HG03159 (cell line): ENCODE results near the gene CCDC80.
"Not testable (repeated sequence)": the region's sequence is repeated elsewhere in the genome, so short reads cannot be mapped to it uniquely, and the experiment has no call there.

Experiments
- ATAC-seq: cut with Tn5 transposase; IDR thresholded peaks from one replicate; pipeline ENCODE4 v1.9.1; 2021; ENCODE audit warnings: mild to moderate bottlenecking, moderate library complexity; ENCODE audit not compliant: unreplicated experiment

Gene CCDC80

DNA sequence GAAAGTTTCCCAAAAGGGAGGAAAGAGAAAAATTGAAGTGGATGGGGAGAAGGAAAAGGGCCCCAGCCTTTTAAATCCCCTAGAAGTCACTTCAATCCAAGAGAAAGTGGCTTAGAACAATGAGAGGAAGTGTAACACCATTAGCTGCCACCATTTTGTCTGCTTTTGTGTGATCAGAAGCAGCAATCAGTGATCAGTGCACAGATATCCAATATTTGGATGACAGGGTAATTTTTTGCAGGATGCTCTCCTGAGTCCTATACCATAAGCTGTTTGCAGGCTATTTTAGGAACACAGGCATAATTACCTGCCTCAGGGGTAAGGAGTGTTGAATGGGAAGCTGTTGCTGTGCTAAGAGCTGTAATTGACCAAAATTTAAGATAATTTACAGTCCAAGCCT is 47.7 kb downstream of the CCDC80 start:
- no peak for ATAC-seq

DNA sequence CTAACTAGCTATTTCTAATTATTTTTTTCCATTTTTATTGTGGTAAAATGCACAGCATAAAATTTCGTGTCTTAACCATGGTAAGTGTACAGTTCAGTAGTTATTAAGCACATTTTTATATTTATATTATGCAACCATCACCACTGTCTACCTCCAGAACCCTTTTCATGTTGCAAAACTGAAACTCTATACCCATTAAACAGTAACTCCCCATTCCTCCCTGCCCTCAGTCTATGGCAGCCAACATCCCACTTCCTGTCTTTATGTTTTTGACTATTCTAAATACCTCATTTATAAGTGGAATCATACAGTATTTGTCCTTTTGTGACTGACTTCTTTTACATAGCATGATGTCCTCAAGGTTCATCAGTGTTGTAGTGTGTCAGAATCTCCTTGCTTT is 53.6 kb downstream of the CCDC80 start:
- ATAC-seq = no peak

DNA sequence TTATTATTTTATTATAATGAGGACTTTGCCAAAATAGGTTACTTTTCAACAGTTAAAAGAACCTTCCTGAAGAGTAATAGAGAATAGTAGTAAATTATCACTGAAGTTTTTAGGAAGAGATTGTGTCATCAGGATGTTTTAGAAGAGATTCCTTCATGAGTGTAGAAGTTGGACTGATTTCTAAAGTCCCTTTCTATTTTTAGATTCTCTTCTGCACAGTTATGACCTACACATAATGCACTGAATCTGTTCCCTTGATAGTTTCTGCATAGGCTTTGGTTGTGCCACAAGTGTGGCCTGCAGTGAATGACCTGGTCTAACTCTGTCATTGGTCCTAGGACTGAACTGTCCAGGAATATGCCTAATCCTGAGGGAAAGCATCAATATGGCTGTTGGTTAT is 55.2 kb downstream of the CCDC80 start:
- ATAC-seq = no peak

DNA sequence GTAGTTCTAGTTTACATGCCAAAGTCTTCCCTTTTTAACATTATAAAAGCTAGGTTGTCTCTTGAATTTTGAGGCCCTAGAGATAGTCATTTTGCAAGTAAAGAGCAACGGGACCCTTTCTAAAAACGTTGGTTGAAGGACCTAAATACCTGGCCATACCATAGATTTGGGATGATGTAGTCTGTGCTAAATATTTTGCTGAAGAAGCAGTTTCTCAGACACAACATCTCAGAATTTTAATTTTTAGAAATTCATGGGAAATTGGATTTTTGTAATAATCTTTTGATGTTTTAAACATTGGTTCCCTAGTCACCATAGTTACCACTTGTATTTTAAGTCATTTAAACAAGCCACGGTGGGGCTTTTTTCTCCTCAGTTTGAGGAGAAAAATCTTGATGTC is 57.8 kb downstream of the CCDC80 start:
- no peak for ATAC-seq

DNA sequence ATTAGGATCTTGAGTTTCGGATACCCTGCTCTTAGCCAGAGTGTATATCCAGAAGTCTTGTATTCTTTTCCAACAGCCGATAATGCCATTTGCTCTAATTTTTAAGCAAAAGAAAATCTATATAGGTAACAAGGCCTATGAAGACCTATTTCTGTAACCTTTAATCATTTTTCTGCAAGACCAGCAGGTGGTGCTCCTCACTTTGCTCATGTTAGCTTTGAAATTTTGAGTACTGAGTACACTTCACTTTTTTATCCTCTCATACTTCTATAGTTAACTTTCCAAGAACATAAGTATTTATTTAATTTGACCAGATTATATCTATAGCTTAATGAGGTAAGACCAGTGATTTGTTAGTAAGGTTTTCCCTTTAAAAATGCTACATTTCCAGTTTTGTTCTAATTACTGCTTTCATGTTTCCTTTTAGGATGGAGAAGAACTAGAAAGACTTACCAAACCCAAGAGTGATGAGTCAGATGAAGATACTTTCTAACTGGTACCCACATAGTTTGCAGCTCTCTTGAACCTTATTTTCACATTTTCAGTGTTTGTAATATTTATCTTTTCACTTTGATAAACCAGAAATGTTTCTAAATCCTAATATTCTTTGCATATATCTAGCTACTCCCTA is 58.6 kb downstream of the CCDC80 start:
- ATAC-seq = no peak

DNA sequence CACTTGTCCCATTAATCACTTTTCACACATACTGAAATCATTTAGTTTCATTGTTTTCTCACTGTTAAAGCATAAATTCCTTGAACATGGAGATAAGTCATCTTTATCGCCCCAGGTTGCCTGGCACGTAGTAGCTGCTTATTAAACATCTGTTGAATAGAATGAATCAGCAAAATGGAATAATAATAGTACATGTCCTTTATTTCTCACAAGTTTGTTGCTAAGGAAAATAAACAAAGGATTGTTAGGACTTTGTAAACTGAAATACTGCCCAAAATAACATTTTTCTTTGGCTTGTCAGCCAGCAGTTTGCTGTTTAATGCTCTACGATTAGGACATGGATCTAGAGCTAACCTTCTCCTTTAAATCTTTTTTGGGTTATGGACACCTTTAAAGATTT is 61.2 kb downstream of the CCDC80 start:
- ATAC-seq = no peak

DNA sequence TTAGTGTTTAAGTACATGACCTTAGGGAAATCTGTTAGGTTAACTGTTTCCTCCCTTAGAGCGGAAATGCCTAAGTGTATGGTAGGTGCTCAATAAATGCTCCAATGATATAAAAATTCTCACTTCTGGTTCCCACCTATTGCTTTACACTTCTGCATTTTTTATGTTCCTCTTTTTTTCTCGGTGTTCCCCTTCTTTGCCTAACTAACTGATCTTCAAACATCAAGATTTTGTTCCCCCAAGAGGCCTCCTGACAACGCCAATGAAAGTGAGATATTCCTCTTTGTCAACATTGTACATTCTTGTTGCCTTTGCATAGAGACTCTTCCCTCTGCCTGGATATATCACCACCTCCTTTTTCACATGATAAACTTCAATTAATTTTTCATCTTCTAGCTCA is 61.7 kb downstream of the CCDC80 start:
- no peak for ATAC-seq

DNA sequence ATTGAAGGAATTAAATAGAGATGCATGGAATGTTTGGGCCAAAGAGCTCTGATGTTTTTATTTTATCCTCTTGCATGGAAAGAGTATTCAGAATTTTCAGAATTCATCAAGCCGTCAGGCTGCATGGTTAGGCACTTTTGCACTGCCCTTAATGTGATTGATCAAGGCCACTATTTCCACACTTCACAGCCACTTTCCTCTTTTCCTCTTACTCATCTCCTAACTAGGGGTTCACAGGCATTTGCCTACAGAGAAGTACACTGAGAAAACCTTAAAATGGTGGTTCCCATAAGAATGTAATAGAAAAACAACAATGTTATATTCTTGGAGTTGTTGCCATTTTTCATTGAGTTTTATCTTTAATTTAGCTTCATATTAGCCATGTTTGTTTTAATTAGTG is 68.2 kb downstream of the CCDC80 start:
- no peak for ATAC-seq

DNA sequence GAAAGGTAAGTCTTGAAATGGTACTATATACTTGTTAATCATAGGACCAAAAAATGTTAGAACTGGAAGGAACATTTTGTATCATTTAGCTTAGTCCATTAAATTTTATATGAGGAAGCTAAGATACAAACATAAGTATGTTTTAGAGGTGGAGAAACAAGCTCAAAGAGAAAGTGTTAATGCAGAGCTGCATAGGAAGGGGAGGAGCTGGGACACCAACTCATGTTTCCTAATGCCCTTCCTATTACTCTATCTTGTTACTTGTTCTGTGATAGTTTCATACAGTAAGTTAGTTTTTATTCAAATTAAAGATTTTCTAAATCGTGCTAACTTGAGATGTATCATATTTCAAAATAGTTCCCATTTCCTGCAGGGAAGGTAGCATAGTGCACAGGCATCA is 71.7 kb downstream of the CCDC80 start:
- ATAC-seq = no peak

DNA sequence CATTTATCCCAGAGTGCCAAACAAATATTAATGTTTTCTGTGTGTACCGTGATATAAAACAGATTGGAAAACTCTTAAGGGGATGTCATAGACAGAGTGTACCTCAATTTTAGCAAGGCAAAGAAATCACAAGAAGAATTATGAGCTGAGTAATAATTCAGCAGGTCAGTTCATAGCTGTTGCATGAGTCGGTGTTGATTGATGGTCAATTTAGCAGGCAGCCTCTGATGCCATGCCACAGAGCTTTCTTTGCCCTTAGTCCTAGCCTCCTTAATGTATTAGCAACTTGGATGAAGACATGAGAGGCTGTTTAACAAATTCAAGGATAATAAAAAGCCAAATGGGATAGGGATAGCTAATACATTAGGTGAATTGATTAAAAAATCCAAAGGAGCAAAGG is 72.3 kb downstream of the CCDC80 start:
- ATAC-seq = no peak

DNA sequence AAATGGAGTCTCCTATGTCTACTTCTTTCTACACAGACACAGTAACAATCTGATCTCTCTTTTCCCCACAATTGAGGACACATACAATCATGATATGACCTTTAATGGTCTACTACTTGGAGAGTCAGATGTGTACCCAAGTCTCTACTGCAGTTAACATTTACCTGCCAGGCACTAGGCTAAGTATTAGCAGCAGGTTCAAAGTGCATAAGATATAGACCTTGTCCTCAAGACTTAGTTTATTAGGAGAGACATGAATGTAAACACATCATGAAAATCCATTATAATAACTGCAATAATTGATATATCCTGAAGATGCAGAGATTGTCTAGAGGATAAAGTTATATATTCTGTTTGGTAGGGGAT is 76.0 kb downstream of the CCDC80 start:
- ATAC-seq = no peak

DNA sequence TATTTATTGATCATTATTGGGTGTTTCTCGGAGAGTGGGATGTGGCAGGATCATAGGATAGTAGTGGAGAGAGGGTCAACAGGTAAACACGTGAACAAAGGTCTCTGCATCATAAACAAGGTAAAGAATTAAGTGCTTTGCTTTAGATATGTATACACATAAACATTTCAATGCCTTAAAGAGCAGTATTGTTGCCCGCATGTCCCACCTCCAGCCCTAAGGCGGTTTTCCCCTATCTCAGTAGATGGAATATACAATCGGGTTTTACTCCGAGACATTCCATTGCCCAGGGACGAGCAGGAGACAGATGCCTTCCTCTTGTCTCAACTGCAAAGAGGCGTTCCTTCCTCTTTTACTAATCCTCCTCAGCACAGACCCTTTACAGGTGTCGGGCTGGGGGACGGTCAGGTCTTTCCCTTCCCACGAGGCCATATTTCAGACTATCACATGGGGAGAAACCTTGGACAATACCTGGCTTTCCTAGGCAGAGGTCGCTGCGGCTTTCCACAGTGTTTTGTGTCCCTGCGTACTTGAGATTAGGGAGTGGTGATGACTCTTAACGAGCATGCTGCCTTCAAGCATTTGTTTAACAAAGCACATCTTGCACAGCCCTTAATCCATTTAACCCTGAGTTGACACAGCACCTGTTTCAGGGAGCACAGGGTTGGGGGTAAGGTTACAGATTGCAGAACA is 76.5 kb downstream of the CCDC80 start:
- not testable (repeated sequence) for ATAC-seq

DNA sequence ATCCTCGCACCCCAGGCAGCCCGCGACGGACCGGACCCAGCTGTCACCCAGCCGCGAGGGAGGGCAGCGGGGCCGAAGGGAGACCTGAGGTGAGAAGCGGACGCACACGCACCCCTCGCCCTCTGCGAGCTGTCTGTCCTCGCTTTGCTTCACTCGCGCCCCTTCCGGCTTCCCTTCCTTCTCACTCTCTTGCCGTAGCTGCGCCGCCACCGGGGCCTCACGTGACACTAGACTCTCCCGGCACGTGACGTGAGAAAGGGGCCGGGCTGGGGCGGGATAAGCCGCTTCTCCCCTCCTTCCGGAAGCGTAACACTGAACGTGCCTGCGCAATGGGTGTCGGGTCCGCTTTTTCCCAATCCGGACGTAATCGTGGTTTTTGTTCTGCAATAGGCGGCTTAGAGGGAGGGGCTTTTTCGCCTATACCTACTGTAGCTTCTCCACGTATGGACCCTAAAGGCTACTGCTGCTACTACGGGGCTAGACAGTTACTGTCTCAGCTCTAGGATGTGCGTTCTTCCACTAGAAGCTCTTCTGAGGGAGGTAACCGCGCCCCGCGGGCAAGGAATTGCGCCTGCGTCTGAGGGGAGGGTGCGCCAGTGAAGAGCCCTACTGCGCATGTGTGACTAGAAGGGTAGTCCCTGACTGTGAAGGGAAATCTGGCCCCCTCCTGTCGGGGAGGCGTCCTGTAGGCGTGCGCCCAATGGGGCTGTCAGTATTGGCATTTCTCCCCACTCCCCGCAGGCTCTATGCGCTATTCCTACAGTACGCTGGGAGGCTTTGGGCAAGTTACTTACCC is 79.0 kb downstream of the CCDC80 start, which contains the start of the genes ATG3 and SLC35A5:
ATG3 (minus strand) TSS at position 229 of the 796 bp plus-strand sequence. CDS start 434 bp downstream, outside the sequence.
SLC35A5 (plus strand) TSS at position 312 of the 796 bp plus-strand sequence. CDS start 1,359 bp downstream, outside the sequence.
- peak; percentile 76 for ATAC-seq

DNA sequence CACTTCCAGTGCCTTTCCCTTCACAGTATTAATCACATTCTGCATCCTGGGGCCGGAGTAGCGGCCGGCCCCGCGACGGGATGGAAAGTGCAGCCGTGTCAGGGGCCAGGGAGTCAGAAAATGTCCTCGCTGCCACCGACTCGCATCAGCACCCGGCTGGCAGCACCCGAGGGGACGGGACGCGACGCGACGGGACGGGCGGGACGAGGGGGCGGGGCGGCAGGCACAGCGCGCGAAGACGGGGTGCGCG is 79.5 kb downstream of the CCDC80 start:
- peak; percentile 40 for ATAC-seq

DNA sequence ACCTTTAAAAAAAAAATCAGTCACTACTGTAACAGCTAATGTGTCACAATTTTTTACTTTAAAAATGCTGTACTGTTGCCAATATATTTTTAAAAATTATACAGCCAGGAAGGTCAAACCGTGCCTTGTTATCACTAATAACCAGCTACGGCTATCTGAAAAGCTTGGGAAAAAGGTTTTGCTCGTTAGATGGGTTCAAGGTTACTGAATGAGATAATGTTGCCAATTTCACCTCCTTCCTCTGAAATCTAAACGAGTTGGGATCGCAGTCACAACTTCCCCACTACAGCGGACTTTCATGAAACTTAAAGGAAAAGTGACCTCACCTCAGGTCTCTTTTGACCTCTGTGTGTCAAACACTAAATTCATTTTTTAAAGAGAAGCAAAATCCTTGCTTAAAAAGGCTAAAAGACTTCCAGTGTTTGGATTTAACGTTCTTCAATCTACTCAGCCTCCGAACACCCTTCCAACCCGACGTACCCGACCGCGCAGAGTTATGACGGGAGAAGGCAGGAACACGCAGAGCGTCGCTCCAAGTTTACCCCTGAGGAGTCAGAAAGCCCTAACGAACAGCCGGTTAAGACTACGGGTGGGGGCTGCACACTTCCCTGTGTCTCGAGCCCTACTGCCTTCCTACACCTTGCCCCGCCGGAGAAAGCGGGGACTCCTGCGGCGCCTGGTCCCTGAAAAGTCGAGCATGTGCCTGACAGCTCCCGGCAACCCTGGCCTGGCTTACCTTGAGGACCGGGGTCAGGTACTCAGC is 80.0 kb downstream of the CCDC80 start:
- peak; percentile 26 for ATAC-seq

DNA sequence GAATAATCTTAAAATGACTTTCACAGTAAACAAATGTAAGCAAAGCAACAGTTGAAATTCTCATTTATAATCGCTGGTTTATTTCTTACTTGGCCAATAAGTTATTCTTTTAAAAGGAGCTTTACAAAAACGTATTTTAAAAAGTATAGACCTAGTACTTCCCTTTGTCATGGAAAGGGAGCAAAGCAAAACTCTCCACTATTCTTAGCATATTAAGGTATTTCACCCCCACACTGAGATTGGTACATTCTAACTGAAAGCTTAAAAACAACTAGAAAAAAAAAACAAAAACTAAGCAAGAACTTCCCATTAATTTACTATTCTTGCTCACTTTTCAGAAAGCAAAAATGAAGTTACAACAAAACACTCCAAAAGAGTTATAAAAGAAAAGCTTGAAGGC is 80.6 kb downstream of the CCDC80 start:
- ATAC-seq = no peak

DNA sequence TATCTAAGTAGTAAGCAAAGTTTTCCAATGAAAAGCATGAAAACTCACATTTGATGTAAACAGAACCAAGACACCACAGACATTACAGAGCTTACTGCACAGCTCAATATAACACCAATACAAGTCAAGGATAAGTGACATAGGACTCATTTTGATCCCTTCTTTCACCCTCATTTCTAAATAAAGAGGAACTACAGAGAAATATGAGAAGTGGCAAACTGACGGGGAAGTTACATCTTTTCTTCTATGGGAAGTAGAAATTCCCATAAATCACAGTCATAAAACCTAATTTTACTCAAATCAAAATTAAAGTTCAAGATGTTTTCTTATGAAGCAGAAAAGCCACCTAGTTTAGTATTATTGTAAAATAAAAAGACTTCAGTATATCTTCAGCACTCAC is 83.0 kb downstream of the CCDC80 start:
- no peak for ATAC-seq

DNA sequence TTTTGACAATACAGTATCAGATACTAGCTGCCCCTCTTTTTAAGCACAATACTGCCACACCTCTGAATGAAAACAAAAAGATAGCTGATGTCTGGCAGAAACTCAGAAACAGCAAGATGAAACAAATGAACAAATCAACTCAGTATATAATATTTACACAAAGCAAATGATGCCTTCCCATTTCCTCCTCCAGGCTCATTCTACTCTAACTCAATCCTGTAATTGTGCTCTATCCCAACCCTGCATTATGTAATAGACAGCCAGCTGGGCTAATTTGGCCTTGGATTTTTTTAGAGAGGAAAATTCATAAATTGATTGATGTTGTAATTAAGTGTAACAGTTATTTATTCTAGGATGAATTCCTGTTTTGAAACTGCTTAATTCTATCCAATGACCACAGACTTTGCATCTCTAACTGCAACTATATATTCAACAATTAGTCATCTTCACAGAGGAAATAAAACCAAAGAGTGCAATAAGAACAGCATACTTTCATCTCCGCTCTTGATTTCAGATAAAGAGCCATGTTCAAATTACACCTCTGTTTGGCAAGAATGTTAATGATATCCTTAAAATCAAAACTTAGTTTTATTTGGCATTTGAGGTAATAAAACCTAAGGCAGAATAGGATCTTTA is 85.3 kb downstream of the CCDC80 start:
- no peak for ATAC-seq

DNA sequence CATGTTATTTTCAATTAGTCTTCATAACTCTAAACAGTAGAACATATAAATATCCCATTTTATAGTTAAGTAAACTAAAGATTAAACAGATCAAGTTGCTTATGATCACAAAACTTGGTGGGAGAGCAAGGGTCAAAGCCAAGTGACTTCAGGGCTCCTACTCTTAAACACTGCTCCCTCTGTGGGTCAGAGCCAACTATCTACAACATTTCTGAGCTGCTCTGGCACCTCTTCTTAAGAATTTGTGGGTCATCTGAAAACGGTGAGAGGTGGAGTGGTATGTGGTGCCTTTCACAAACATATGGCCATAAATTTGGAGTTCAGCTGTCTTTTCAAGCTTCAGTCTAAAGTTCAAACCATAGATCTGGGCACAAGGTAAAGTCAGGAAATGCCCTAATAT is 90.1 kb downstream of the CCDC80 start:
- no peak for ATAC-seq
